Hematopoietic multipotent progenitor cell treated with erythropoietin and hydrocortisone succinate and interleukin-3 and kit ligand, for 17 days (in vitro differentiated cells): ENCODE measurements around the gene BICD1.
"Not testable (repeated sequence)": the region's sequence is repeated elsewhere in the genome, so short reads cannot be mapped to it uniquely, and the experiment has no call there.

Experiments
- DNase-seq: peaks from one replicate; pipeline ENCODE4 v3.0.0-alpha.2; 2015; ENCODE audit warnings: low spot score

Gene BICD1

GRCh38 chr12:32146074-32146873 is 39.6 kb downstream of the BICD1 start:
- no peak for DNase-seq

GRCh38 chr12:32148372-32148771 is 41.7 kb downstream of the BICD1 start:
- DNase-seq = no peak

GRCh38 chr12:32149489-32149888 is 42.8 kb downstream of the BICD1 start:
- DNase-seq = no peak

- no peak for DNase-seq
Observed at GRCh38 chr12:32151086-32151485, 44.4 kb downstream of the BICD1 start.

- no peak for DNase-seq
Observed at GRCh38 chr12:32151552-32151951, 44.9 kb downstream of the BICD1 start.

- DNase-seq = no peak
Observed at GRCh38 chr12:32155041-32155440, 48.4 kb downstream of the BICD1 start.

GRCh38 chr12:32155961-32156529 is 49.4 kb downstream of the BICD1 start:
- DNase-seq = no peak

- no peak for DNase-seq
Observed at GRCh38 chr12:32158525-32158924, 51.9 kb downstream of the BICD1 start.

GRCh38 chr12:32159381-32159780 is 52.7 kb downstream of the BICD1 start:
- no peak for DNase-seq

GRCh38 chr12:32159925-32160324 is 53.3 kb downstream of the BICD1 start:
- DNase-seq = no peak

- no peak for DNase-seq
Observed at GRCh38 chr12:32161058-32161457, 54.4 kb downstream of the BICD1 start.

GRCh38 chr12:32163596-32163995 is 56.9 kb downstream of the BICD1 start:
- no peak for DNase-seq

GRCh38 chr12:32166510-32166909 is 59.9 kb downstream of the BICD1 start:
- no peak for DNase-seq

- no peak for DNase-seq
Observed at GRCh38 chr12:32170437-32170998, 63.9 kb downstream of the BICD1 start.

- DNase-seq = no peak
Observed at GRCh38 chr12:32171211-32171610, 64.6 kb downstream of the BICD1 start.

GRCh38 chr12:32176606-32177005 is 70.0 kb downstream of the BICD1 start:
- DNase-seq = no peak

- no peak for DNase-seq
Observed at GRCh38 chr12:32178341-32179010, 71.8 kb downstream of the BICD1 start.

- no peak for DNase-seq
Observed at GRCh38 chr12:32179011-32179395, 72.4 kb downstream of the BICD1 start.

GRCh38 chr12:32181498-32182175 is 75.0 kb downstream of the BICD1 start:
- DNase-seq = no peak

GRCh38 chr12:32183650-32184049 is 77.0 kb downstream of the BICD1 start:
- DNase-seq = no peak

- not testable (repeated sequence) for DNase-seq
Observed at GRCh38 chr12:32187127-32187526, 80.5 kb downstream of the BICD1 start.

GRCh38 chr12:32191445-32191844 is 84.8 kb downstream of the BICD1 start:
- no peak for DNase-seq
